Esophagus muscularis mucosa (tissue), 4 donors: Measurements from ENCODE around the gene ORM1. TPM values are rescaled to one million over a fixed set of nuclear protein-coding genes. Genes with fewer than 3 reads are reported as not detected.

ENCODE experiments used
- DNase-seq: peaks from one replicate; pipeline ENCODE4 v3.0.0-alpha.2; 2017; ENCODE audit errors: extremely low spot score
- H3K27ac ChIP-seq, 4 donors: fragments of 200-600 bp; sonication (generic); replicated peaks in 1 of 4; 1 replicate in 3 of 4; 2 replicates in 1 of 4; pipeline ENCODE4 v1.5.1; 2016 to 2019; ENCODE audit warnings: mild to moderate bottlenecking in 1 of 4
- H3K27me3 ChIP-seq, 4 donors: fragments of 200-600 bp; sonication (generic); one replicate each; pipeline versions ENCODE4 v1.5.1 to v1.6.0; 2016 to 2019
- H3K36me3 ChIP-seq, 4 donors: fragments of 200-600 bp; sonication (generic); one replicate each; pipeline ENCODE4 v1.5.1; 2016 to 2019
- H3K4me1 ChIP-seq, 4 donors: fragments of 200-600 bp; sonication (generic); one replicate each; pipeline ENCODE4 v1.5.1; 2016 to 2019
- H3K4me3 ChIP-seq, 4 donors: fragments of 200-600 bp; sonication (generic); 1 replicate in 2 of 4; 2 replicates in 2 of 4; pipeline ENCODE4 v1.5.1; 2016 to 2019; ENCODE audit warnings: mild to moderate bottlenecking in 4 of 4, moderate library complexity in 1 of 4
- H3K9me3 ChIP-seq, 4 donors: fragments of 200-600 bp; sonication (generic); 1 replicate in 3 of 4; 2 replicates in 1 of 4; pipeline ENCODE4 v1.5.1; 2016 to 2019
- EP300 ChIP-seq: sonication (generic); formaldehyde crosslinking; IDR thresholded peaks from one replicate; pipeline ENCODE4 v1.6.1; 2017; ENCODE audit warnings: antibody characterized with exemption
- POLR2A ChIP-seq: fragments of 450-650 bp; IDR thresholded peaks from one replicate; pipeline ENCODE4 v1.6.1; 2017; ENCODE audit warnings: antibody characterized with exemption, moderate library complexity, mild to moderate bottlenecking, low read depth
- POLR2AphosphoS5 ChIP-seq, 2 donors: sonication (generic); formaldehyde crosslinking; IDR thresholded peaks; one replicate each; pipeline ENCODE4 v1.6.1; 2017; ENCODE audit warnings: antibody characterized with exemption in 2 of 2
- WGBS: methylation state at CpG from one replicate; pipeline ENCODE4 v1.1.5; 2018; 5-methylcytosine and 5-hydroxymethylcytosine counted together
- intact Hi-C: fragments of 100-400 bp; cut with DNase I; formaldehyde crosslinking; loops from one replicate; pipeline ENCODE4 v1.15.1; 2023
- total RNA-seq, 4 donors: library from RNA; depleted of rRNA; stranded (reverse); fragments of >200 nt; gene quantifications; one replicate each; pipeline versions ENCODE4 v1.1.0 to v1.2.1, GENCODE V29; 2016
- TF ChIP-seq, protein P1 (sequence below), 3 experiments: fragments of 200-600 bp in 2 of 3; fragments of 450-650 bp in 1 of 3; sonication (generic) in 2 of 3; IDR thresholded peaks; one replicate each; pipeline ENCODE4 v1.5.1; 2017 to 2019; ENCODE audit warnings: antibody characterized with exemption in 3 of 3, mild to moderate bottlenecking in 2 of 3, moderate library complexity in 1 of 3

The ORM1 gene
- total RNA-seq, 4 donors from 2014 or later: 1.3 TPM; not detected in 3

DNA sequence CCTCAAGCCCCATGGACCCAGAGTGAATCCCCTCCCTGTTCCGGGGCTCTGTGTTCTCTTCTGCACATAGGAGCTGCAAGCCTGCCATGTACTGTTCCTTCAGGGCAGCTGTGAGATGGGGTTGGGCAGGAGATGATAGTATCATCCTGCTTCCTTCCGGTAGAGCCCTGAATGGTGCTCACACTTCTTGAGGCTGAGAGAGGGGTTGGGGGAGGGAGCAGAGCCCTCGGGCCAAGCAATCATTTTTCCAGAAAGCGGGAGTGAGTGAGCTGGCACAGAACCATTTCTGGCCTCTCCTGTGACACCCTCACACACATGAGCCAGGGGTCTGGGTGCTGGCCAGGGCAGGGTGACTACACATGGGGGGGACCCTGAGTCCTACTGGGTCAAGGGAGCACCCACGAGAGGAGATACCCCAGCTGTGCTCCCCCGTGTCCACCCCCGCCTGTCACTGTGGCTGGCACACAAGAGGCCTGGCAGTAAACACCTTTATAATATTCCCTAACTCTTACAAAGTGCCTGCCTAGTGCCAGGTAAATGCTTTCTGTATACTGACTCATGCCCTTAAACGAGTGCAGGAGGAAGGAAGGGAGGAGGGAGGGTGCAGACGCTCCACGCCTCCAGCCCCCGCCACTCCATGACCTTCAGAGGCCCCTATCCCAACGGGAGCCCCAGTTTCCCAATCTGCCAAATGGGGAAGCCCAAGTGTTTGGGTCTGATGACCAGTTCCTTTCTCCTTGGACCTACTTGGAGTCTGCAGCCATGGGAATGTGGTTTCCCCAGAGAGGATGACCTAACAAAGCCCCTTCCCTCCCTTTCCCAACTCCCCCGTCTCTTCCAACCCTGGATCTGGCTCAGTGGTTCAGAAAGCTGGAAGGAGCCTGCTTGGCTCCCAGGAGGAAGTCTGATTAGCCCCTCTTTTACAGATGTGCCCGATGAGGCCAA lies 49.3 kb downstream of the ORM1 start:
- no peaks in the 10 kb centered on the region for H3K27me3 ChIP-seq
- WGBS: 41% methylated on average over 12 of the region's 14 CpGs
- H3K4me3 ChIP-seq: no peak overlapping the region
- H3K4me1 ChIP-seq: peaks cover 14 to 27% (median 22%) of the 10 kb centered on the region in 4 donors
- no peaks in the 10 kb centered on the region for H3K9me3 ChIP-seq
- peak overlapping the region; percentile 30 to 59 (median 50) for H3K27ac ChIP-seq
- peaks cover 18 to 76% (median 38%) of the 10 kb centered on the region in 4 donors for H3K36me3 ChIP-seq
- no peak for DNase-seq
- TF ChIP-seq, protein P1, sequence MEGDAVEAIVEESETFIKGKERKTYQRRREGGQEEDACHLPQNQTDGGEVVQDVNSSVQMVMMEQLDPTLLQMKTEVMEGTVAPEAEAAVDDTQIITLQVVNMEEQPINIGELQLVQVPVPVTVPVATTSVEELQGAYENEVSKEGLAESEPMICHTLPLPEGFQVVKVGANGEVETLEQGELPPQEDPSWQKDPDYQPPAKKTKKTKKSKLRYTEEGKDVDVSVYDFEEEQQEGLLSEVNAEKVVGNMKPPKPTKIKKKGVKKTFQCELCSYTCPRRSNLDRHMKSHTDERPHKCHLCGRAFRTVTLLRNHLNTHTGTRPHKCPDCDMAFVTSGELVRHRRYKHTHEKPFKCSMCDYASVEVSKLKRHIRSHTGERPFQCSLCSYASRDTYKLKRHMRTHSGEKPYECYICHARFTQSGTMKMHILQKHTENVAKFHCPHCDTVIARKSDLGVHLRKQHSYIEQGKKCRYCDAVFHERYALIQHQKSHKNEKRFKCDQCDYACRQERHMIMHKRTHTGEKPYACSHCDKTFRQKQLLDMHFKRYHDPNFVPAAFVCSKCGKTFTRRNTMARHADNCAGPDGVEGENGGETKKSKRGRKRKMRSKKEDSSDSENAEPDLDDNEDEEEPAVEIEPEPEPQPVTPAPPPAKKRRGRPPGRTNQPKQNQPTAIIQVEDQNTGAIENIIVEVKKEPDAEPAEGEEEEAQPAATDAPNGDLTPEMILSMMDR (IDR thresholded peaks at IDR 0.05): no peak
- no peak for TF ChIP-seq POLR2AphosphoS5 (IDR thresholded peaks at IDR 0.05)
- no peak for TF ChIP-seq EP300
- TF ChIP-seq POLR2A: no peak
- intact Hi-C loops: no loop called here

DNA sequence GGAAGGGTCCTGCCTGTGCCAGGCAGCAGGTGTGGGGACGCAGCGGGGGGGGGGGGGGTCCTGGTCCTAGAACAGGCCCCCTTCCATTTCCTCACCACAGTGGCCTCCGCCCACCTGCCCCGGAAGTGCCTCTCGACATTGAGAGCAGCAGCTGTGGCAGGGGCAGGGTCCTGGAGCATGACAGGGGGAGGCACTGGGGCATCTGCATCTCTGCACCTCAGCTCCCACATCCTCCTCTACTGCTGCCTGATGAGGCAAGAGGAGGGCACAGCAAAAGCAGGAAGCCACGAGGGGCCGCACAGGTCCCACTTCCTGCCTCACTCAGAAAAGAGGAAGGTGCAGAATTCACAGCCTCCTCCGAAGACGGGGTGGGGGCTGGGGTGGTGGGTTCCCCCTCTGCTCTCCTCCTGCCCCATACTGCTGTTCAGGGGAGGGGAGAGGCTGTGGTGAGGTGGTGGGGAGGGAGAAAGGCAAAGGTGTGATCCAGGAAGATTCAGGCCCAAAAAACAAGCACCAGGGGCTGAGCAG lies 50.1 kb downstream of the ORM1 start:
- DNase-seq: no peak
- WGBS: 53% methylated on average over 3 of the region's 9 CpGs
- no peak for TF ChIP-seq POLR2A
- peak in 1 of 2 donors; percentile 6 for TF ChIP-seq POLR2AphosphoS5 (IDR thresholded peaks at IDR 0.05)
- intact Hi-C loops: no loop called here
- peak overlapping the region; percentile 30 to 59 (median 50) for H3K27ac ChIP-seq
- no peak overlapping the region for H3K4me3 ChIP-seq
- peaks cover 15 to 76% (median 36%) of the 10 kb centered on the region in 4 donors for H3K36me3 ChIP-seq
- H3K9me3 ChIP-seq: no peaks in the 10 kb centered on the region
- H3K27me3 ChIP-seq: no peaks in the 10 kb centered on the region
- peaks cover 14 to 27% (median 21%) of the 10 kb centered on the region in 4 donors for H3K4me1 ChIP-seq

DNA sequence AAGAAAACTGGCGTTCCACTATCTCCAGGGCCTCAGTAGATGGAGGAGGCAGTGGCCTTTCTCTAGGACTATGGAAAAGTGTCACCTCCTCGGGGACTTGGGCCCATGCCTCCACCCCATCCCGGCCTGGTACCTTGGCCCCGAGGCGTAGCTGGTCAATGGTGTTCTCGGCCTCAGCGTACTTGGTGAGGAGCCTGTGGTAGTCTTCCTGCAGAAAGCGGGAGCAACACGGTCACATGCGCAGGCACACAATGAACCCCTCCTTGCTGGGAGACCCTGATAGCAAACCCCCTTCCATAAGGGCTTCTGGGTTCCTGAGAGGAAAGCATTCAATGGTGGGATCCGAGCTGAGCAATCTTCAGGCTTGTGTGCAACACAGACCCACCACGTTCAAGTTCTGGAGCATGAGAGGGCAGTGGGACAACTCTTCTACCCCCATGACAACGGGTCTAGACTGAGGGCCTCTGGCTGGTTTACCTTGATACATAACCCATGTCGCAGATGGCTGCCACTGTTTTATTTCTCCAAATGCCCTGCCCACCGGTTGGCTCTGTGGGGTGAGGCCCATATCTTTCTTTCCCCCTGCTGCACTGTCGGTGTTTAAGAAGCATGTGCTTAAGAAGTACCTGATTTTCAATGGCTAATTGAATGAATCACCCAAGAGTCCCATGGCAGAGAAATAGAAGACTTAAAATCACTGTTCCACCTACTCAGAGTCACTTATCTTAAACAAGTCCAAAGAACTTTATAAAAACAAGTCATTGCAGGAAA lies 51.2 kb downstream of the ORM1 start:
- intact Hi-C loops: no loop called here
- no peak for DNase-seq
- Histone ChIP-seq H3K27me3 (no peaks in the 10 kb centered on the region), H3K36me3 (peaks cover 9 to 72% (median 33%) of the 10 kb centered on the region in 4 donors), H3K27ac (no peak overlapping the region), H3K4me1 (peaks cover 14 to 27% (median 21%) of the 10 kb centered on the region in 4 donors), H3K9me3 (no peaks in the 10 kb centered on the region), H3K4me3 (no peak overlapping the region)
- TF ChIP-seq POLR2AphosphoS5 (IDR thresholded peaks at IDR 0.05): no peak
- TF ChIP-seq, protein P1 (IDR thresholded peaks at IDR 0.05): no peak
- TF ChIP-seq EP300: no peak
- TF ChIP-seq POLR2A: no peak
- 86% methylated on average over 9 of the region's 16 CpGs for WGBS

DNA sequence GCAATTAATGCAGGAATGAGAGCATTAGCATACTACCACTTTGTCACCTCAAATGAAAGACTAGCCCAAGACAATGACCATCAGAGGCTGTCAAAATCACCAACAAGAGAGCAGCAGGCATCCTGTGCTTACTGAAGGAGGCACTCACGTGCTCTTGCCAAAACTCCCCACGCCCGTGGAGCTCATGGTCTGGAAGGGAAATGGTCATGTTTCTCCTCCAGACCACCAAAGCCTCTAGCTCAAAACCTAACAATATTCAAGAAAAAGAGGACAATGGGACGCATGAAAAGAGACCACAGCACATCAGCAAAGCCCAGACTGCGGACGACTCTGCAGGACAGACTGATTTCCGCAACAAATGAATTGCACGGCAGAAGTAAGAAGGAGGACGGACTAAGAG lies 52.0 kb downstream of the ORM1 start:
- intact Hi-C loops: no loop called here
- Histone ChIP-seq H3K27ac (no peak overlapping the region), H3K4me1 (peaks cover 14 to 27% (median 21%) of the 10 kb centered on the region in 4 donors), H3K4me3 (no peak overlapping the region), H3K9me3 (no peaks in the 10 kb centered on the region), H3K27me3 (no peaks in the 10 kb centered on the region), H3K36me3 (peaks cover 9 to 73% (median 39%) of the 10 kb centered on the region in 4 donors)
- WGBS: 83% methylated on average over 9 of the region's 9 CpGs
- no peak for TF ChIP-seq EP300
- no peak for TF ChIP-seq POLR2A
- TF ChIP-seq, protein P1 (IDR thresholded peaks at IDR 0.05): no peak
- TF ChIP-seq POLR2AphosphoS5 (IDR thresholded peaks at IDR 0.05): no peak
- DNase-seq: no peak
